Measurements from ENCODE around the gene RERE. TPM values are rescaled to one million over a fixed set of nuclear protein-coding genes. Genes with fewer than 3 reads are reported as not detected.

Gene RERE
- polyA plus RNA-seq, 4 donors = 142 to 184 (median 145) TPM

DNA sequence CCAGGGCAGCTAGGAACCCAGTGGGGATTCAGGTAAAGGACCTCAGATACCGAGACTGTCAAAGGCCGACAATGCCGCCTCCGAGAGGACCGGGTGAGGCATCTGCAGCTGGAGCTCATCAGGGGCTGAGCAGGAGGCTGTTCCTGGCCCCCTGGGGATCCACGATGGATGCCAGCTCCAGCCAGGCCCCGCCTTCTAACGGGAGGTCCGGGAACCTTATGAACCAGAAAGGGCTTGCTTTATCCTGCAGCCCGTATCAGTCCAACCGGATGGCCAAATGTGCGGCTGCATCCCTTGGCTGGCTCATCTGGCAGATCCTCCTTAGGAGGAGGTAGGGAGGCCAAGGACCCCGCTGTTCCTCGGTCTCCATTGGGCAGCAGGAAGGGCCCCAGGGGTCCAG lies 467.5 kb downstream of the RERE start:
- no peak for DNase-seq (ENCODE audit: low read depth in 4 of 4, low spot score in 3 of 4)

- no peak for DNase-seq (ENCODE audit: low read depth in 4 of 4, low spot score in 3 of 4)
Measured at GRCh38 chr1:8349473-8349865, 468.0 kb downstream of the RERE start.

DNA sequence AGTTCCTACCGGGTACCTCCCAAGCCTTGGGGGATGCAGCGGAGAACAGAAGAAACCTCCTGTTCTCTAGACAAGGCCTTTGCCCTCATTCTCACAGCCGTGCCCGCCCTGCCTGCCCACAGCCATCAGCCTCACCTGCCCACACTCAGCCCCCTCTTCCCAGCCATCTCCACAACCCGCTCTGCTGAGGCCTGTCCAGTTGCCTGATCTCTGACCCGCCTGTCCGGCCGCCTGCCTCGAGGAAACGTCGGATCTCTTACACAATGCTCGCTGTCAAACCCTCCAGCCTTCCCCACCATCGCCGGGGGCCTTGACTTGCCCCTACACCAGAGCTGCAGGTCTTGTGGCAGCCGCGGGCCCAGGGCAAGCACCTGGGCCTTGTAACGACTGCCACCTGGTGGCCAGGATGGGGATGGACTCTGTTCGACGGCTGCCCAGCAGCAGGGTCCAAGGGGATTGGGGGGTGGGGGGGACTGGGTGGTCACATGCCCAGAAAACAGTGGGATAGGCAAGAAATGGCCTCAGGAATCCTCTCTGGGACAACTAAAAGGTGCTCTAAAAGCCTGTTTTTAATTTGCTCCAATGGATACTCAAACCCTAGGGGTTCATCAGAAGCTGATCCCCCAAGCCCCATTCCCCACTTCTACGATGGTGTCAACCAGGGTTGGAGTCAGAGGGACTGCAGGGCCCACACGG lies 468.5 kb downstream of the RERE start:
- no peak for DNase-seq (ENCODE audit: low read depth in 4 of 4, low spot score in 3 of 4)

DNA sequence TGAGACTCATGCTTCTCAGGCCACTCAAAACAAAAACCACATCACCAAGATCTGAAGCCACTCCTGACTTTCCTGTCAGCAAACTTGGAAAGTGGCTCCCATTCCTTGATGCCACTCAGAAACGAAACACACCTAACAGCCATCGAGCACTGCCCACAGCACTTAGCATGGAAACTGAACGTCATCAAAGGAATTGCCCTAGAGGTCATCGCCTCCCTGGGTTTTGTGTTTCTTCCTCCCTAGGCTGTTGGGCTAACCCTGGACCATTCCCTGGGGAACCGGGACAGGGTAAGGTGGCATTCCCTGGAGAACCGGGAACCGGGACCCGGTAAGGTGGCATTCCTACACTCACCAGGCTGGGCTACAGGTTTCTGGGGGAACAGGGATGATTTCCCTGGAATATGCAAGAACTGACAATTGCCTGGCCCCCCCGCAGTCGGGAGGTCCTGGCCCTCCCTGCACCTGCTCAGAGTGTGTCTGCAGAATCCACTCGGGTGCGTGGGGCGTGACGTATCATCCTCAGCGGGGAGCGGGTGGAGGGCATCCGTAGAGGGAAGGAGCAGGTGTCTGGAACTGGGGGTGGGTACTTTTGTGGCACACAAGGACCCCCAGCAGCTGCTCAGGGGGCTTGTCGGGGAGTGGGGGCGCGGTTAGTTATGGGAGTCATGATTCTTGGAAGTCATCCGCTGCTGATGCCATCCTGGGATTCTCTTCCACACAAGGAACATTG lies 469.2 kb downstream of the RERE start:
- no peak for DNase-seq (ENCODE audit: low read depth in 4 of 4, low spot score in 3 of 4)

GRCh38 chr1:8347635-8348034 lies 469.8 kb downstream of the RERE start:
- DNase-seq (ENCODE audit: low read depth in 4 of 4, low spot score in 3 of 4) = no peak

DNA sequence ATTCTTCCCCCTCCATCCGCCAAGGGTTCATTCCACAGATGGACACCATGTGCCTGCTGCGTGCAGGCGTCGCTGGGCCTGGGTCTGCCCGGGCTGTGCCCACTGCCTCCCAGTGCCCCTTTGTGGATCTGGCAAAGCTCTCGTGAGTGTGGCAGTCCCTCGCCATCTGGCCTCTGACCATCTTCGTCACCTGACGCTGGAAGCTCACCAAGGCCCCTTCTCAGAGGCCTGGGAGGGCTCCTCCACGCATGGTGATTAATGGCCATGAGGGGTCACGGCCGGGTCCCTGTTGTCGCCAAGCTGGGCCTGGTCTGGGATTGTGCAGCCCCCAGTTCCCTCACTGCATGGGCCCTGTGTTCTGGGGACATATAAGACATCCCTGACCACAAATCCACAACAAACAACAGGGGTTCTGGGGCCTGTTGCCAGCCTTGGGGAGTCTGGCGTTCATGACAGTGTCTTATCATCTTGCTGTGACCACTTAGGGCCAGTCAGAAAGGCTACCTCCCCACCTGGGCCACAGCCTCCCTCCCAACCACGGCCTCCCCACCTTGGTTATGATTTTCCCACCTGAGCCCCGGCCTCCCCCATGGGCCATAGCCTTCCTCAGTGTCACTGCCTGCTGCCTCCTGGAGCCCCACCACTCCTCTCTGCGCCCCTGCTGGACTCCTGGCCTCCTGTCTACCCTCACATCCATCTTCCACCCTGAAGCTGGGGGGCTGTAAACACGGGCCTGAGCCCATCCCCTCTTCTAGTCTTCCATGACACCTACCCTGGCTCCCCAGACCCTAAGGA lies 471.6 kb downstream of the RERE start:
- no peak for DNase-seq (ENCODE audit: low read depth in 4 of 4, low spot score in 3 of 4)

DNA sequence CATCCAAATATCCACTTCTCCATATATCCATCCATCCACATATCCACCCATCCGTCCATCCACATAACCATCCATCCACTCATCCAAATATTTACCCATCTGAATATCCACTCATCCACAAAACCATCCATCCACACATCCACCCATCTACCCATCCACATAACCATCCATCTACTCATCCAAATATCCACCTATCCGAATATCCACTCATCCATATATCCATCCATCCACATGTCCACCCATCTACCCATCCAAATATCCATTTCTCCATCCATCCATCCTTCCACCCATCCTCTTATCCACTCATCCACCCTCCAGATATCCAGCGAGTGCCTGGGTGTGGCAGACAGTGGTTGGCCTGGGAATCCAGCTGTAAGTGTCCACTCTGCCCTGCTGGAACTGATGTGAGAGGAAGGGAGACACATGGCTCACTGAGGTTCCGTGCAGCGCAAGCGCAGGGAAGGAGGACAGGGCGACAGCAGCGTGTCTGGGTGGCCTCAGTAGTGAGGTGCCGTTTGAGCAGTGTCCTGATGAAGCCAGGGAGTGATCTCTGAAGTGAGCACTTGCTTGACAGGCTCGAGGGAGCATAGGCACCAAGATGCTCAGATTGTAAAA lies 472.4 kb downstream of the RERE start:
- no peak for DNase-seq (ENCODE audit: low read depth in 4 of 4, low spot score in 3 of 4)

DNA sequence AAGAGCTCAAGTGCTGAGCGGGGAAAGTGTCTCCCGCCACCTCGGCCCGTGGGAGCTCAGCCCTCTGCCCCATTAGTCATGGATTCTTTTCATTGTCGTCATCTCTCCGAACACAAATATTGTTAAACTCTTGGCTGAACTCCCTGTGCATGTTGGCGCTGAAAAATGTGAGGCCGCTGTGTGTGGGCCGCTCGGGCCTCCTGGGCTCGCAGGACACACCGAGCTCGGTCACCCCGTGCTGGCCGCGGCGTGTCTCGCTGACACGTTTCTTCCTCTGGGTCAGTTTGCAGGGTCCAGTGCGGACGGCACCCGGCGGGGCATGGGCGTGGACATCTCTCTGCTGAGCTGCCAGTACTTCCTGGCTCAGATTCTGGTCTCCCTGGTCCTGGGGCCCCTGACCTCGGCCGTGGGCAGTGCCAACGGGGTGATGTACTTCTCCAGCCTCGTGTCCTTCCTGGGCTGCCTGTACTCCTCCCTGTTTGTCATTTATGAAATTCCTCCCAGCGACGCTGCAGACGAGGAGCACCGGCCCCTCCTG lies 473.9 kb downstream of the RERE start:
- peak; percentile 49 to 69 (median 54) for DNase-seq (ENCODE audit: low read depth in 4 of 4, low spot score in 3 of 4)

- DNase-seq (ENCODE audit: low read depth in 4 of 4, low spot score in 3 of 4) = no peak
Measured at GRCh38 chr1:8343044-8343443, 474.4 kb downstream of the RERE start.

GRCh38 chr1:8342325-8342724 lies 475.1 kb downstream of the RERE start:
- no peak for DNase-seq (ENCODE audit: low read depth in 4 of 4, low spot score in 3 of 4)

DNA sequence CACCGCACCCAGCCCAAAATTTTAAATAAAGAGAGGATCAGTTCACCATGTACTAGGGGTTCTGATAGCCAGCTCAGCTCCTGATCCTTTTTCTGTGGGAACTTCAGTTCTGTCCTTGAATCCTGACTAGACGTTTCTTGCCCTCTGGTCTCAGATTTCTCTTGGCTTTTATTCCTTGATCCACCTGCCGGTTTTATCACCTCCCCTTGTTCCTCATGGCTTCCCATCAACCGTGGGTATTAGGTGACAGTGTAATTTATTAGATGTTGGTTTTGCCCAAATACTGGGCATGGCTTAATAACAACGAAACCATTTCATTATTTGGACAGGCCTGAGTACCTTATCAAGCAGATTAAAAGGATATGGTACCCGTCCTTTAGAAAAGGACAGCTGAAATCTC lies 477.0 kb downstream of the RERE start:
- no peak for DNase-seq (ENCODE audit: low read depth in 4 of 4, low spot score in 3 of 4)

DNA sequence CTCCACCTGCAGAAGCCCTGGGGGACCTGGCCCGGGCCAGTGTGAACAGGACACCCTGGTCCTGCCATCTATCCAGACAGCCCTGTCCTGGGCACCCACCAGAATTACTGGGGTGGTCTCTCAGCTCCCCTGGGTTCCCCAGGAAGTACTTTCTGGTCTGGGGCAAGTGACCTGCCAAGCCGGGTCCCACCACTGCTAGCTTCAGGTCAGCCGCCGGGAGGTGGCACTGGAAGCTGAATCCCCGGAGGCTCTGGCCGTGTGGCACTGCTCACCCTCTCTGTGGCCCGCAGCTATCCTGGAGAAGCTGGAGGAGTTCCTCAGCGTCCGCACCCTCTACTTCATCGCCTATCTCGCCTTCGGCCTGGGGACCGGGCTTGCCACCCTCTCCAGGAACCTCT lies 478.2 kb downstream of the RERE start:
- DNase-seq (ENCODE audit: low read depth in 4 of 4, low spot score in 3 of 4) = no peak

DNA sequence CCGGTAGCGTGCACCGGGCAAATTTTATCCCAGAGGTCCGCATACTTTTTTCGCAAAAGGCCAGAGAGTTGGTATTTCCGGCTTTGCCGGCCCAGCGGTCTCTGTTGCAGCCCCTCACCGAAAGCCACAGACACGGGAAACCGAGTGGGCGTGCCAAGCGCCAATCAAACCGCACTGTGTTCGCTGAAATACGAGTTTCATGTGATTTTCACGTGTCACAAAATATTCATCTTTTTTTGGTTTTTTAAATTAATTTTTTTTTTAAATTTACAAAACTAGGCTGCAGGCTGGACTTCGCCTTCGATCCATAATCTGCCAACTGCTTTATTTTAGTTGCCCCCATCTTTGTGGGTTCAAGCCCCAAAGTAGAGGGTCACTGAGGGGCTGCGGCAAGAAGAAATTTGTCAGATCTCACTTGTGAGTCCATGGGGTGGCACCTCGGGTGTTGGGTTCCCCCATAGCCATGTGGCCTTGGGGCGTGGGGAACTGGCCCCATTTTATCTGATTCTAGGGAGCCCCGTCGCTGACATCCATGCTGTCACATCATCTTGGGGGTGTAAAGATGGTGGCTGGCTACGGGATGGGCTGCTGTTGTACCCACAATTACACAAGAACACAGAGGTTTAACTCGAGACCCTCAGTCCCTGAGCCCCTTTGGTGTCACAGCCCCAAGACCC lies 478.8 kb downstream of the RERE start:
- no peak for DNase-seq (ENCODE audit: low read depth in 4 of 4, low spot score in 3 of 4)

DNA sequence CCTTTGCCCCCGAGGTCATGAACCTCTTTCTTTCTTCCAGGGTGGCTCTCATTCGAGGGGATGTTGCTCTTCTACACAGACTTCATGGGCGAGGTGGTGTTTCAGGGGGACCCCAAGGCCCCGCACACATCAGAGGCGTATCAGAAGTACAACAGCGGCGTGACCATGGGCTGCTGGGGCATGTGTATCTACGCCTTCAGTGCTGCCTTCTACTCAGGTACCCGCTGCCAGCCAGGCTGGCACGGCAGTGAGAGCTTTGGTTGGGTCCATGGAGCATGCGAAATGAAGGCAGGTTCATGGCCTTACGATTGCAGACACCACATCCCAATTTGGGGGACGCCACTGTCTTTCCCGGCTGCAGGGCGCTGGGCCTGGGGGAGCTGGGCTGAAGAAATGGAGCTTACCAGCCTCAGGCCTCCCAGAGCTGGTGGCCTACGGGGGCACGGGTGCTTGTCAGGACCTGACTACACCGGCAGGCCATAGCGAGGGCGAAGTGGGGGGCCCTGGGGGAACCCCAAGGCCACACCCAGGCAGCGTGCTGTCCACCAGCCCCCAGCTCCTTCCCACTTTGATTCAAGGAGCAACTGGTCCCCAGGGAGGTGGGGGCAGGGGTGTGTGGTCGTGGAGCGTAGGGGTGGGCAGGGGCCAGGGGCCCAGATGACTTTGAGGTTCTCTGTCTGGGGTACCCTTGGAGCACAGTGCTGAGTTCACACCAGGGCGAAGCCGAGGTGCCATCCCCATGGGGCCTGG lies 479.5 kb downstream of the RERE start:
- DNase-seq (ENCODE audit: low read depth in 4 of 4, low spot score in 3 of 4) = no peak

DNA sequence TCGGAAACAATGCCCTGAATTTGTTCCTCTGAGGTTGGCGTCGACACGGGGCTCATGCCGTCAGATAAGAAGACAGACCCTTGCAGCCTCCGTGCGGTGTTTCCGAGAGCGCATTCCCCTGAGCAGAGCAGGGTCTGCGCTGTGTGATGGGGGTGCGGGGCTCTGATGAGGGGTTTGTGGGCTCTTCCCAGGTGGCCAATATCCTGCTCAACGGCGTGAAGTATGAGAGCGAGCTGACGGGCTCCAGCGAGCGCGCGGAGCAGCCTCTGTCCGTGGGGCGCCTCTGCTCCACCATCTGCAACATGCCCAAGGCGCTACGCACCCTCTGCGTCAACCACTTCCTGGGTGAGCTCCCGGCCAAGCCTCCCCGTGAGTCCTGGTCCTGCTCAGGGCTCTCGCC lies 482.2 kb downstream of the RERE start:
- no peak for DNase-seq (ENCODE audit: low read depth in 4 of 4, low spot score in 3 of 4)

DNA sequence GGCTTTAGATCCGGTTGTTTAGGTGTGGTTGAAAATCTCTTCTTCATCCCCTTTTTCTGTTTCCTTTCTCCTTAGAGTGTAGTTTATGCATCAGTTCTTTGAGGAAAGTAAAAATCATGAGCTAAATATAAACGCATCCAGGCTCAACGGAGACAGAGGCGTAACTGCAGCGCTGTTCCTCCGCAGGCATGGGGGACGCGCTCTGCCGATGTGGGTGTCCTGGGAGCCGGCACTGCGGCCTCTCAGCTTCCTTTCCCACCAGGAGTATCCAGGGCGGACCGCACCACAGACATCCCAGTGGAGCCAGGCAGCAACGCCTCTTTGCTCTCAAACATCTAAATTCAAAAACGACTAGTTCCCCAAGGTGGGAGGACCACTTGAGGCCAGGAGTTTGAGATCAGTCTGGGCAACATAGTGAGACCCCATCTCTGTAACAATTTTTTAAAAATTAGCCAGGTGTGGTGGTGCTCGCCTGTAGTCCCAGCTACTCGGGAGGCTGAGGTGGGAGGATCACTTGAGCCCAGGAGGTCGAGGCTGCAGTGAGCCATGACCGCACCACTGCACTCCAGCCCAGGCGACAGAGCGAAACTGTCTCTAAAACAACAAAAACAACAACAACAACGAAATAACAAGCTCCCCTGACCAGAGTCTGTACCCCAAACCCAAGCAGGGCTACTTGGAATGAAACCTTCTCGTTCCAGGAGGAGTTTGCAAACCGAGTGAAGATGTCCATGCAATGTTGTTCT lies 483.2 kb downstream of the RERE start:
- no peak for DNase-seq (ENCODE audit: low read depth in 4 of 4, low spot score in 3 of 4)

DNA sequence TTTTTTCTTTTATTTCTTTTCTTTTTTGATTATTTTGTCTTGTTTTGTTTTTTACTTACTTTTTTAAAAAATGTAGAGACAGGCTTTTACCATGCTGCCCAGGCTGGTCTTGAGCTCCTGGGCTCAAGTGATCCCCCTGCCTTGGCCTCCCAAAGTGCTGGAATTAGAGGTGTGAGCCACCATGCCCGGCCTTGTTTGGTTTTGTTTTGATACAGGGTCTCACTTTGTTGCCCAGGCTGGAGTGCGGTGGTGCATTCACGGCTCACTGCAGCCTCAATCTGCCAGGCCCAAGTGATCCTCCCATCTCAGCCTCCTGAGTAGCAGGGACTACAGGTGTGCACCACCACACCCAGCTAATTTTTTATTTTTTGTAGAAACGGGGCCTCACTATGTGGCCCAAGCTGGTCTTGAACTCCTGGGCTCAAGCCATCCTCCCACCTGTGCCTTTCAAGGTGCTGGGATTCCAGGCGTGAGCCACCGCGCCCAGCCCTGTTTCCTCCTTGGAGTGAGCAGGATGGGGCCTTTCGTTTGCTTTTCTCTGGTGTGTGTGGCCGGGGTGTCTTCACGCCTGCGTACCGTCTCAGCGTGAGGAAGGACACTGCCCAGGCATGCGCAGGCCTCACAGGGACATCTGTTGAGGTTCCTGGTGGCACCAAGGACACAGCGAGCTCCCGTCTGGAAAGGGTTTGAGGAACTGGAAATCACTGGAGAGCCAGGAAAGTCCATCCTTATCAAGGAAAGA lies 484.0 kb downstream of the RERE start:
- no peak for DNase-seq (ENCODE audit: low read depth in 4 of 4, low spot score in 3 of 4)

DNA sequence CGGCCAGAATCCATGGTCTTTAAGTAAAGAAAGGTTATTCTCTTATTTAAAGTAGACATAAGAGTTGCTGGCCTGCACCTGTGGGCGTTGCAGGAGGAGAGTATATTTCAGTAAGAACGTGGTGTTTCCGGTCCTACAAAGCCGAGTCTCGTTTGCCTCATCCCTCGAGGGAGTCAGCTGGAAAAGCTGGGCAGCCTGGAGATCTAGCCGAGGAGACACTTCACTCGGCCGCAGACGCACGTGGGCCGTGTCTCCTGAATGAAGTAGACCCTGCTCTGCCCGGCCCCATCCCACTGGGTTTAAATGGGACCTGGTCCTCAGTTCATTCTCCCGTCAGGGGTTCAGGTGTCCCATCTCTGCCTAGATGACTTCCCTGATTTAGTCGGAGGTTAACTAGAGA lies 484.6 kb downstream of the RERE start:
- no peak for DNase-seq (ENCODE audit: low read depth in 4 of 4, low spot score in 3 of 4)
